BE2C (cell line): ENCODE data around the gene LRTM2.

Source experiments
- DNase-seq: peaks from one replicate; pipeline ENCODE4 v3.0.0-alpha.2; 2020
- H3K27me3 ChIP-seq: fragments of 250-450 bp; sonication (Bioruptor Pico); 2 replicates; pipeline ENCODE4 v1.5.1; 2020; ENCODE audit warnings: mild to moderate bottlenecking
- H3K36me3 ChIP-seq: fragments of 250-450 bp; sonication (Bioruptor Pico); 2 replicates; pipeline ENCODE4 v1.5.1; 2020; ENCODE audit warnings: mild to moderate bottlenecking
- H3K4me1 ChIP-seq: fragments of 250-450 bp; sonication (Bioruptor Pico); 2 replicates; pipeline ENCODE4 v1.5.1; 2020
- H3K4me3 ChIP-seq: 2 replicates; pipeline ENCODE4 v1.5.1; 2011; ENCODE audit warnings: low read depth, low read length
- H3K9me3 ChIP-seq: fragments of 250-450 bp; sonication (Bioruptor Pico); 2 replicates; pipeline ENCODE4 v1.5.1; 2020
- TF ChIP-seq, protein P1 (sequence below): IDR thresholded peaks from 2 replicates; pipeline ENCODE4 v1.5.1; 2012; ENCODE audit warnings: mild to moderate bottlenecking, low read depth, low read length

LRTM2 gene

DNA sequence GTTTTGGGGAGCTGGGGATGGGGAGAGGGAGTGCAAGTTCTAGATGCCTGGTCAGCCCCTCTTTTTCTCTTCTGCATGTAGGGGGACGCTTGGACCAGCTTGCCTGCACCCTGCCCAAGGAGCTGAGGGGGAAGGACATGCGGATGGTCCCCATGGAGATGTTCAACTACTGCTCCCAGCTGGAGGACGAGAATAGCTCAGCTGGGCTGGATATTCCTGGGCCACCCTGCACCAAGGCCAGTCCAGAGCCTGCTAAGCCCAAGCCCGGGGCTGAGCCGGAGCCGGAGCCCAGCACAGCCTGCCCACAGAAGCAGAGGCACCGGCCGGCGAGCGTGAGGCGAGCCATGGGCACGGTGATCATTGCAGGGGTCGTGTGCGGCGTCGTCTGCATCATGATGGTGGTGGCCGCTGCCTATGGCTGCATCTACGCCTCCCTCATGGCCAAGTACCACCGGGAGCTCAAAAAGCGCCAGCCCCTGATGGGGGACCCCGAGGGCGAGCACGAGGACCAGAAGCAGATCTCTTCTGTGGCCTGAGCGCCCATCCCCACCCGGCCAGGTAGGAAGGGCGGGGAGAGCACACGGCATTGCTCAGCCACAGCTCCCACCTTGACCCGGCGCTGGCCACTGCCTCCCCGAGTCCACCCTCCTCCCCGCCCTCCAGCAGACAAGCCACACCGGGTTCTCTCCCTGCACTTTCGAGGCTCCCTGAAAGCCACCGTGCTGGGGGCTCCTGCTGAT lies 14.0 kb downstream of the LRTM2 start:
- no peaks in the 10 kb centered on the region for H3K27me3 ChIP-seq
- no peak overlapping the region for H3K4me3 ChIP-seq
- TF ChIP-seq, protein P1, sequence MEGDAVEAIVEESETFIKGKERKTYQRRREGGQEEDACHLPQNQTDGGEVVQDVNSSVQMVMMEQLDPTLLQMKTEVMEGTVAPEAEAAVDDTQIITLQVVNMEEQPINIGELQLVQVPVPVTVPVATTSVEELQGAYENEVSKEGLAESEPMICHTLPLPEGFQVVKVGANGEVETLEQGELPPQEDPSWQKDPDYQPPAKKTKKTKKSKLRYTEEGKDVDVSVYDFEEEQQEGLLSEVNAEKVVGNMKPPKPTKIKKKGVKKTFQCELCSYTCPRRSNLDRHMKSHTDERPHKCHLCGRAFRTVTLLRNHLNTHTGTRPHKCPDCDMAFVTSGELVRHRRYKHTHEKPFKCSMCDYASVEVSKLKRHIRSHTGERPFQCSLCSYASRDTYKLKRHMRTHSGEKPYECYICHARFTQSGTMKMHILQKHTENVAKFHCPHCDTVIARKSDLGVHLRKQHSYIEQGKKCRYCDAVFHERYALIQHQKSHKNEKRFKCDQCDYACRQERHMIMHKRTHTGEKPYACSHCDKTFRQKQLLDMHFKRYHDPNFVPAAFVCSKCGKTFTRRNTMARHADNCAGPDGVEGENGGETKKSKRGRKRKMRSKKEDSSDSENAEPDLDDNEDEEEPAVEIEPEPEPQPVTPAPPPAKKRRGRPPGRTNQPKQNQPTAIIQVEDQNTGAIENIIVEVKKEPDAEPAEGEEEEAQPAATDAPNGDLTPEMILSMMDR, result no peak
- H3K4me1 ChIP-seq, result peaks cover 17% of the 10 kb centered on the region
- H3K36me3 ChIP-seq, result no peaks in the 10 kb centered on the region
- no peaks in the 10 kb centered on the region for H3K9me3 ChIP-seq
- DNase-seq, result no peak

DNA sequence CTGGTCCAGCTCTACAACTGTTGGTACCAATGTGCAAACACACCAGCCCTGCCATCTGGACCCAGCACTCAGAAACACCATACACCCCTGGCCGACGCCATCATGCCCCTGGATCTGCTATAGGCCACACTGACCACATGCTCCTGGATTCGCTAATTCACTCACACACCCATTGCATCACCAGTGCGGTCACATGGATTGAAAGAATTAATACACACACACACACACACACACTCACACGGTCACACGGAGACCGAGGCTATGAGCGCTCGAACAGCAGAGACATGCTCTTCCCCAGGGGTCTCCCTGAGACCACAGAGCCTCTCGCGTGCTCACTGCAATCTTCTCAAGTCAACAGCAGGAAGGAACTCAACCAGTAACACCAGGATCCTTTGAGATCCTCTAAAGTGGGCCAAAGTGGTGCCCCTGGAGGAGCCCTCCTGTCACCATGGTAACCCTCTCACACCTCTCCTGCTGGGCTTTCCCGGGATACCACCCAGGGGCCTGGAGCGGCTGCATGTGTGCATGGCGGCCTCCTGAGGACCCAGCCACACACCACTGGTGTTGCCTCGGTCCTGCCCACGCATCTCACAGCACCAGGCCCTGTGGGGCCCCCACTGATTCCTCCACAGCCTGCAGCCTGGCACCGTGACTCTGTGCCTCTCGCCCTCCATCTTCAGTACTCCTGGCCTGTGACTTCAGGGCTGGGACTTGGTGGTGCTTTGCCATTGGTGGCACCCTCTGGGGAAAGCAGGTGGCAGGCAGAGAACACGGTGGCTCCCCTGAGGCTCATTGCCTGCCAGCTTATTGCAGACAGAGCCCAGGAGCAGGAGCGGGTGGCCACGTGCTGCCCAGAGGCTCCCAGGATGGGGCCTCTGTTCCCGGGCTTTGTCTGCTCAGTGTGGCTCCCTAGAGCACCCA lies 15.1 kb downstream of the LRTM2 start:
- Histone ChIP-seq H3K4me3 (no peak overlapping the region), H3K4me1 (peaks cover 17% of the 10 kb centered on the region), H3K9me3 (no peaks in the 10 kb centered on the region), H3K27me3 (no peaks in the 10 kb centered on the region), H3K36me3 (no peaks in the 10 kb centered on the region)
- no peak for DNase-seq
- TF ChIP-seq, protein P1, result no peak

DNA sequence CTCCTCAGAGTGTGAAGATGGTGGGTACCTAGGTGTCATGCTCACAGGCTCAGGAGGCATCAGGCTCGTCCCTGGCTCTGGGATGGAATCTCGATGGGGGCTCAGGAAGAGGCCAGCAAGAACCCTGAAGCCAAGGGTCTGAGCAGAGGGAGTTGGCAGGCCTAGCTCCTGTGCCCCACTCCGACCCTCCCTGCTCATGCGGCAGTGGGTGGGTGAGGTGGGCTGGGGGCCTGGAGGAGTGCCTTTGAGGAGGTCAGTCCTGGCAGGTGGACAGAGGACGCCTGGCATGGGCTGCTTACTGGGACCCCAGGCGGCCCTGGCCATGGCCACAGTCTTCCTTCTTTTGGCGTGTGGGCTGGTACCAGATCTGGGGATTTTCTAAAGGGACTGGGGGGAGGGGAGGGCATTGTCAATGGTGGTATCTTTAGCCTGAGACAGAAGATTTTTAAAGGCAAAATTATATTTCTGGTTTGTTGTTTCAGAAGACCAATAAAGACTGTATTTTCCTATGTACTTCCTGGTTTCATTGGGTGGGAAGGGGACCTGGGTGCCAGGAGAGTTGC lies 16.0 kb downstream of the LRTM2 start:
- TF ChIP-seq, protein P1, result no peak
- H3K27me3 ChIP-seq, result no peaks in the 10 kb centered on the region
- H3K4me3 ChIP-seq, result no peak overlapping the region
- H3K36me3 ChIP-seq, result no peaks in the 10 kb centered on the region
- DNase-seq, result no peak
- H3K9me3 ChIP-seq, result no peaks in the 10 kb centered on the region
- H3K4me1 ChIP-seq, result peaks cover 17% of the 10 kb centered on the region

DNA sequence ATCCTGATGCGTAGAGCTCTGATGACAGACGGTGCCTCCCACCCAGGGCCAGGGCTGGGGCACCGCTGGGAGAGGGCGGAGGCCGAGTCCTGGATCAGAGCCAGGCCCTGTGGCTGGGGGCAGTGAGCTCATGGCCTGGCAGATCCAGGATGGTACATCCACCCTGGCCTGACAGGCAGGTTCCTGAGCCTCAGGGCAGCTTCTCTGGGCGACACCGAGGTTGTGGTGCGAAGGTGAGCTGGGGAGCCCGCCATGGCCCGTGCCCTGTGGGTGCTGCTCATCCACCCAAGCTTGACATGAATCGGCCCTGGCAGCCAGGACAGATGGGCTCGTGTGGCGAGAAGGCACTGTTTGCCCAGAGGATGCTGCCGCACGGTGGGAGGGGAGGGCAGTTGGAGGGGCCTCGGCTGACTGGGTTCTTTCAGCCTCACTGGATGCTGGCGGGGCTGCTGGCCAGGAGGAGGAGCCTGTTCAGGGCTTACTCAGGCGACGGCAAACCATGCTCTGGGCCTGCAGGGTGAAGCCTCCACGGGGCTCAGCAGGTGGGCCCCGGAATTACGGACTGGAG lies 16.6 kb downstream of the LRTM2 start:
- H3K4me1 ChIP-seq, result peaks cover 17% of the 10 kb centered on the region
- H3K4me3 ChIP-seq, result no peak overlapping the region
- no peaks in the 10 kb centered on the region for H3K9me3 ChIP-seq
- TF ChIP-seq, protein P1, result no peak
- H3K27me3 ChIP-seq, result no peaks in the 10 kb centered on the region
- no peaks in the 10 kb centered on the region for H3K36me3 ChIP-seq
- peak; percentile 72 for DNase-seq

DNA sequence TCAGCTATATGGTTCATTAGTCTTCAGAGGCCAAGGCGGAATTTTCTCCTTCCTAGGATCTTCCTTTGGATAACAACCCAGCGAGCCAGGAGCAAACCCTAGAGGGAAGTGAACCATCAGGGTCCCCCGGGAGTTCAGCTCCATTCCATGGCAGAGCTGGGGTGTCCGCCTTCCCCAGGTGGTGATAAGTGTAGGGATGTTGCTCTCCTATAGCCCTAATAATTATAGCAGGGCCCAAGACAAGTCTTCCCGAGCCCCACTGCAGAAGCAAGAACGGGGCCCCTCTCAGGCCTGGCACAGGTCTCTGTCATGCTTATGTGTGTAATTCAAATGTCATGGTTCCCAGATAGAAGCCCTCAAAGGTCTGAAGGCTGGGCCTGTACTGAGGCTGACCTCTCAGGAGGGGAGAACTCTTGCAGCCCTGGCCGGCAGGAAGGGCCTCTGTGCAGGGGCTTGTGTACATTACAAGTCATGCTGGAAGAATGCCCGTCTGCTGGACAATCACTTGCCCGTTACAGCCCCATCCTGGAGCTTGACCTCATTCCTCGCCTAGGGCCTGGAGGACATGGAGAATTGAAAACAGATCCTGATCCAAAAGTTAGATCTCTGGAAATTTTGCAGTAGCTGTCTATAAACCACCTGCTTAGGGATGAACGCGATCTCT lies 17.3 kb downstream of the LRTM2 start:
- no peak overlapping the region for H3K4me3 ChIP-seq
- no peaks in the 10 kb centered on the region for H3K36me3 ChIP-seq
- H3K4me1 ChIP-seq, result peaks cover 17% of the 10 kb centered on the region
- H3K27me3 ChIP-seq, result no peaks in the 10 kb centered on the region
- no peaks in the 10 kb centered on the region for H3K9me3 ChIP-seq
- no peak for DNase-seq
- TF ChIP-seq, protein P1, result no peak
